HepG2 (cell line): ENCODE measurements around the gene HOXD4. TPM values are rescaled to one million over a fixed set of nuclear protein-coding genes. Genes with fewer than 3 reads are reported as not detected.

Experiments
- HMGXB3 ChIP-seq: sonication (generic); formaldehyde crosslinking; IDR thresholded peaks from 2 replicates; pipeline ENCODE4 v1.4.0; 2020; ENCODE audit warnings: missing genetic modification reagents, borderline replicate concordance
- IRF9 ChIP-seq: sonication (generic); formaldehyde crosslinking; IDR thresholded peaks from 2 replicates; pipeline ENCODE4 v1.8.0; 2022; ENCODE audit warnings: missing genetic modification reagents, mild to moderate bottlenecking, borderline replicate concordance
- ISL2 ChIP-seq: sonication (generic); formaldehyde crosslinking; IDR thresholded peaks from 2 replicates; pipeline ENCODE4 v1.5.0; 2020; ENCODE audit warnings: missing genetic modification reagents
- KLF13 ChIP-seq: sonication (generic); formaldehyde crosslinking; IDR thresholded peaks from 2 replicates; pipeline ENCODE4 v1.4.0; 2020; ENCODE audit warnings: mild to moderate bottlenecking, missing genetic modification reagents
- KLF16 ChIP-seq, 2 experiments: sonication (generic) in 1 of 2; formaldehyde crosslinking in 1 of 2; IDR thresholded peaks; 2 replicates each; pipeline versions ENCODE4 v1.6.1 to v1.8.0; 2016 to 2023; ENCODE audit warnings: missing genetic modification reagents in 2 of 2, missing compliant biosample characterization in 1 of 2
- KMT2B ChIP-seq: IDR thresholded peaks from 2 replicates; pipeline ENCODE4 v1.6.1; 2016; ENCODE audit warnings: missing genetic modification reagents, missing compliant biosample characterization
- NPAS2 ChIP-seq: sonication (generic); formaldehyde crosslinking; IDR thresholded peaks from 2 replicates; pipeline ENCODE4 v1.8.0; 2022; ENCODE audit warnings: mild to moderate bottlenecking, missing genetic modification reagents, borderline replicate concordance
- PTBP1 ChIP-seq: fragments of 200-400 bp; formaldehyde crosslinking; IDR thresholded peaks from 2 replicates; pipeline ENCODE4 v1.6.1; 2018; ENCODE audit warnings: low read length, low read depth; ENCODE audit not compliant: poor library complexity, severe bottlenecking
- RARG ChIP-seq: sonication (generic); formaldehyde crosslinking; IDR thresholded peaks from 2 replicates; pipeline ENCODE4 v1.4.0; 2020; ENCODE audit warnings: low read depth, mild to moderate bottlenecking, missing genetic modification reagents
- RBM22 ChIP-seq: fragments of 200-400 bp; formaldehyde crosslinking; optimal IDR thresholded peaks from 2 replicates; pipeline ENCODE3; 2017; ENCODE audit warnings: mild to moderate bottlenecking, low read length, moderate library complexity
- REXO4 ChIP-seq: sonication (generic); formaldehyde crosslinking; IDR thresholded peaks from 2 replicates; pipeline ENCODE4 v1.8.0; 2022; ENCODE audit warnings: missing genetic modification reagents, mild to moderate bottlenecking, borderline replicate concordance
- THYN1 ChIP-seq: sonication (generic); formaldehyde crosslinking; IDR thresholded peaks from 2 replicates; pipeline ENCODE4 v1.8.1; 2023; ENCODE audit warnings: low read depth, mild to moderate bottlenecking, moderate library complexity, missing genetic modification reagents, borderline replicate concordance
- ZNF20 ChIP-seq: sonication (generic); formaldehyde crosslinking; IDR thresholded peaks from 2 replicates; pipeline ENCODE4 v1.4.0; 2020; ENCODE audit warnings: mild to moderate bottlenecking, moderate library complexity, missing genetic modification reagents
- ZNF550 ChIP-seq: sonication (generic); formaldehyde crosslinking; IDR thresholded peaks from 2 replicates; pipeline ENCODE4 v1.4.0; 2020; ENCODE audit warnings: mild to moderate bottlenecking, missing genetic modification reagents, borderline replicate concordance
- ZNF580 ChIP-seq: IDR thresholded peaks from 2 replicates; pipeline ENCODE4 v1.6.1; 2016; ENCODE audit warnings: low read depth, borderline replicate concordance
- ZNF646 ChIP-seq: sonication (generic); formaldehyde crosslinking; IDR thresholded peaks from 2 replicates; pipeline ENCODE4 v1.9.0; 2021; ENCODE audit warnings: mild to moderate bottlenecking, missing genetic modification reagents
- ZNF749 ChIP-seq: sonication (generic); formaldehyde crosslinking; IDR thresholded peaks from 2 replicates; pipeline ENCODE4 v1.8.0; 2022; ENCODE audit warnings: mild to moderate bottlenecking, missing genetic modification reagents, moderate library complexity, borderline replicate concordance
- polyA plus RNA-seq, 8 experiments: library from polyadenylated mRNA; depleted of rRNA in 3 of 8; stranded (reverse) in 7 of 8; unstranded in 1 of 8; fragments of >200 nt; fragmentation: Illumina TruSeq in 4 of 8; extraction: Trizol in 4 of 8; gene quantifications; 2 replicates each; pipeline versions ENCODE4 v1.2.1 to v1.2.3, GENCODE V29; 2011 to 2016; ENCODE audit warnings: low read depth in 4 of 8, missing spikeins in 1 of 8, mixed read lengths in 1 of 8; ENCODE audit not compliant: insufficient read depth in 1 of 8
- total RNA-seq, 5 experiments: library from RNA; depleted of rRNA; stranded (reverse); fragments of >200 nt; fragmentation: Illumina TruSeq; extraction: Trizol; gene quantifications; 2 replicates each; pipeline ENCODE4 v1.2.3, GENCODE V29; 2016; ENCODE audit warnings: low read depth in 1 of 5

HOXD4 gene
- total and polyA plus RNA-seq, 2 of the 13 experiments (the other 11 are each of a cell fraction or from before 2014, with no cell fraction given): not detected

GRCh38 chr2:176187200-176187898, 36.0 kb downstream of the HOXD4 start (continued):
- TF ChIP-seq HMGXB3 (CRISPR knock-in tag) (no peak; the same call in 1 of the 2 replicates), KMT2B (CRISPR knock-in tag) (no peak), IRF9 (CRISPR knock-in tag) (no peak), ZNF580 (CRISPR knock-in tag) (no peak), ISL2 (peak; percentile 91), KLF16 (CRISPR knock-in tag; IDR thresholded peaks at IDR 0.05) (no peak; a peak in 1 of 4 replicates), REXO4 (CRISPR knock-in tag) (no peak), KLF13 (CRISPR knock-in tag) (no peak), ZNF20 (no peak), ZNF749 (CRISPR knock-in tag) (no peak; the same call in 1 of the 2 replicates), RBM22 (no peak), RARG (CRISPR knock-in tag) (no peak), NPAS2 (CRISPR knock-in tag) (no peak), THYN1 (no peak), PTBP1 (no peak), ZNF646 (CRISPR knock-in tag) (no peak), ZNF550 (CRISPR knock-in tag) (no peak)
